NCI-H345 treated with DMSO at 0.1 percent for 48 hours (cell line): ENCODE results near the gene DAB2IP.

Experiments used
- DNase-seq: peaks from one replicate; lab custom pipeline; 2025; ENCODE audit not compliant: unreplicated experiment; lab: John Stamatoyannopoulos, UW

Gene DAB2IP

DNA sequence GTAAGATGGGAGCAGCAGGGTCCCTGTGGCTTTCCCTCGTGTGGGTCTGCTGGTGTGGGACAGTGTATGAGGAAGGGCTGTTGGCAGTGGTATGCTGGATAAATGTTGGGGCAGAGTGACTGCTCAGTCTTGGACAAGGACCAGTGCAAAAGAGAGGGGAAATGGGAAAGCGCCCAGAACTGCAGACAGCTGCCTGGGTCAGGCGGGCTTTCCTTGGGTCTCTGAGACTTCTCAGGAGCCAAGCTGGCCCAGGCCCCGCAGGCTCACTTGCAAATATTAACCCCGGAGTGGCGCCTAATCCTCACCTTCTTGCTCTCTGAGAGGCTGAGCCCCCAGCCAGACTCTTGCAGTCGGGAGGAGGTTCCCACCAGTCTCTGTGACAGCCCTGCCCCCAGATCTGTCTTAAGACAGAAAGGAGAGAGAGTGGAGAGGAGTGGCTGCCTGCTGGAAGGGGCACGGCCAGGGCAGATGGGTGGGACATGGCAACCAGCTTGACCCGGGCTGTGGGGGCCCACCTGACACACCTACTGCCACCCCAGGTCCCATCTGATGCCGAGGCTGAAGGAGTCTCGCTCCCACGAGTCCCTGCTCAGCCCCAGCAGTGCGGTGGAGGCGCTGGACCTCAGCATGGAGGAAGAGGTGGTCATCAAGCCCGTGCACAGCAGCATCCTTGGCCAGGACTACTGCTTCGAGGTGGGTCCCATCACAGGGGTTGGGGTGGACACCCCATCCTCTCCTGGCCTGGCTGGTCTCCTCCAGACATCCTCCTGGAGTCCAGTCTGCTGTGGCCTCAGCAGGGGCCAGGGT, 105.2 kb downstream of the DAB2IP start:
- no peak for DNase-seq

DNA sequence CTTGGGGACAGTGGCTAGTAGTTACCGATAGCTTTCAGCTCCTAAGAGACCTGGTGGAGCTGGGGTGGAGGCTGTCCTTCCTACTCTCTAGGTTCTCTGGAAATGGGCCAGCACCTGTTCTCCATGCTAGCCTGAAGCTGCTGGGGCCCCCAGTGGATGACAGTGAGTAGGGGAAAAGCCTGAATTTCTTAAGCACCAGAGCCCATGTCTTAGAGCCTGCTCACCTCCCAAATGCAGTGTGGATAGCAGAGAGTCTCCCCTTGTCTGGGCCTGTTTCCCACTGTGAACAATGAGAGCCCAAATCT, 105.8 kb downstream of the DAB2IP start:
- no peak for DNase-seq

DNA sequence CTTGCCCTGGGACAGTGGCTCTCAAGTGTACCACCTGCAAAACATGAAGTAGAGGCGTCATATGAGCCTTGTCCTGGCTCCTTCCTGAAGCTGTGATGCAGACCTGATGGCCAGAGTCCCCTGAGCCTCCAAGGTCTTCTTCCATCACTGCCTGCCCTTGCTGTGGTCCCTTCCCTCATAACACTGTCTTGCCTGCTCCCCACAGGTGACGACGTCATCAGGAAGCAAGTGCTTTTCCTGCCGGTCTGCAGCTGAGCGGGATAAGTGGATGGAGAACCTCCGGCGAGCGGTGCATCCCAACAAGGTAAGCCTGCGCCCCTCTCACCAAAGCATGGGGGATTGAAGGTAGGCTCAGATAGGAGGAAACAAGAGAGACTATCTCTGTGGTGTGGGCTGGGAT, 107.3 kb downstream of the DAB2IP start:
- DNase-seq, result no peak

DNA sequence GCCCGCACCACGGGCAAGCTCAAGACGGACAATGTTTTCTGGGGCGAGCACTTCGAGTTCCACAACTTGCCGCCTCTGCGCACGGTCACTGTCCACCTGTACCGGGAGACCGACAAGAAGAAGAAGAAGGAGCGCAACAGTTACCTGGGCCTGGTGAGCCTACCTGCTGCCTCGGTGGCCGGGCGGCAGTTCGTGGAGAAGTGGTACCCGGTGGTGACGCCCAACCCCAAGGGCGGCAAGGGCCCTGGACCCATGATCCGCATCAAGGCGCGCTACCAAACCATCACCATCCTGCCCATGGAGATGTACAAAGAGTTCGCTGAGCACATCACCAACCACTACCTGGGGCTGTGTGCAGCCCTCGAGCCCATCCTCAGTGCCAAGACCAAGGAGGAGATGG, 108.6 kb downstream of the DAB2IP start:
- no peak for DNase-seq

DNA sequence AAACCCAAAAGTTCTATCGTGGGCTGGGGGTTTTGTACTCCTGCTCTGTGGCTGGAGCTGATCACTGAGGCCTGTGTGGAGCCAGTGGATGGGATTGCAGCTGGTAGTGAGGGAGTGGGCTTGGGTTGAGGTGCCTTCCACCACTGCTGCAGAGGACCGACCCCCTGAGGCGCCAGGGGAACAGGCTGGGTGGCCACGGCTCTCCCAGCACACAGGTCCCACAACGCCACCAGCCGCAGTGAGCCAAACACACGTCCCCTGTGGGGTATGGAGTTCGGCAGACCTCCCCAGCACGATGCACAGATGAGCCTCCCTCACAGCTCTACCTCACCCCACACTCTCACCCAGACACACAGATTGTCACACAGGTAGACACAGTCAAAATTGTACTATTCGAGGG, 109.1 kb downstream of the DAB2IP start:
- no peak for DNase-seq

DNA sequence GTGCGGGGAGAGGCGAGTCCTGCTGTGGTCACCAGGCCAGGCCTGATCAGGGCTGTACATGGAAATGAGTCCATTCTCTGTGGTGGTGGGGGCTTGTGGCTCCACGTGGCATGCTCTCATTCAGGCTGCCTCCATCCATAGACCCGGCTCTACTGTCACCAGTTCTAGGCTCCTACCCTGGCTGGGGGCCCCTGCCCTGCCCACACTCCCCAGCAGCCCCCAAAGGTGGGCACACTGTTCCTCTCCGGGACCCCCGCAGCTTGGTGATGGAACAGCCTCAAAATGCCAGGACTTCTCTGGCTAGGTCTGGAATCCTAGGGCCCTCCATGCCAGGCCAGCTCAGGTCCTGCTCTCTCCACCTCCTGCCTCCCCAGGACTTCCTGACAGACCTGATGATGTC, 111.7 kb downstream of the DAB2IP start:
- DNase-seq, result no peak

DNA sequence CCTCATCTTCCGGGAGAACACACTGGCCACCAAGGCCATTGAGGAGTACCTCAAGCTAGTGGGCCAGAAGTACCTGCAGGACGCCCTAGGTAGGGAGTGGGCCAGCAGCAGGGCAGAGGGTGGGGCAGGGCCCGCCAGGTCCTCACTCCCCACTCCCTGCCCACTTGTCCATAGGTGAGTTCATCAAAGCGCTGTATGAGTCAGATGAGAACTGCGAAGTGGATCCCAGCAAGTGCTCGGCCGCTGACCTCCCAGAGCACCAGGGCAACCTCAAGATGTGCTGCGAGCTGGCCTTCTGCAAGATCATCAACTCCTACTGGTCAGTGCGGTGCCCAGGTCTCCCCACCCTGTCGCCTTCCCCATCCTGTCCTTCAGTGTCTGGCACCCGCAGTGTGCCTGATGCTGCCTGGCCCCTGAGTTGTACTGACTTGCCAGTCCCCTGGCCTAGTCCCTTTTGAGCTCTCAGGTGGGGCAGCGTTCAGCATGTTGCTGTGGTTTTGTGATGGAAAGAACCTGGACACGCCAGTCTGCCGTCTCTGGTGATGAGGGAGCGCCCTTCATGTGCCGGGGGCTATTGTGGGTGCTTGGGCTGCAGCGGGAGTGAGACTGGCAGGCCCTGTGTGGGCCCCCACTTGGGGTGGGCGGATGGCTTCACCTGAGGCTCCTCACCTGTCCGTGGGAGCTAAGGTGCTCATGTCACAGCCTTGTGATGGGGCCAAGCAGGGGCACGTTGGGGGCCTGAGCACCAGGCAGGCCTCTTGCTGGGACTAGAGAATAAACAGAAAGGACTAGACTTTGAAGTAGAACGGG, 112.3 kb downstream of the DAB2IP start:
- DNase-seq, result no peak

DNA sequence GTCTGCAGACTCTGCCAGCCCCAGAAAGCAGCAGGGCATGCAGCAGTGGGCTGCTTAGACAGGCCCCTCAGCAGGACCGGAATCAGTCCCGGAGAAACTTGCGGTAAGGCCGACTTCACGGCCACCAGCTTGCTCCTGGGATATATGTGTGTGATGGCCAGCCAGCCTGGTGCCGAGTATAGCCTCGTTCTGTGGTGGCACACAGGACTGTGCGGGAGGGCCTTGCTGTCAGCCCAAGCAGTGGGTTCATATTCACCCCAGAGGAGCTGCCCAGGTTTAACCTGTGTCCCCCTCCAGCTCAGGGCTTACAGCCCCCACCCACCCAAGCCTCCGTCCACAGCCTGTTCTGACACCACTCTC, 112.9 kb downstream of the DAB2IP start:
- DNase-seq, result no peak

DNA sequence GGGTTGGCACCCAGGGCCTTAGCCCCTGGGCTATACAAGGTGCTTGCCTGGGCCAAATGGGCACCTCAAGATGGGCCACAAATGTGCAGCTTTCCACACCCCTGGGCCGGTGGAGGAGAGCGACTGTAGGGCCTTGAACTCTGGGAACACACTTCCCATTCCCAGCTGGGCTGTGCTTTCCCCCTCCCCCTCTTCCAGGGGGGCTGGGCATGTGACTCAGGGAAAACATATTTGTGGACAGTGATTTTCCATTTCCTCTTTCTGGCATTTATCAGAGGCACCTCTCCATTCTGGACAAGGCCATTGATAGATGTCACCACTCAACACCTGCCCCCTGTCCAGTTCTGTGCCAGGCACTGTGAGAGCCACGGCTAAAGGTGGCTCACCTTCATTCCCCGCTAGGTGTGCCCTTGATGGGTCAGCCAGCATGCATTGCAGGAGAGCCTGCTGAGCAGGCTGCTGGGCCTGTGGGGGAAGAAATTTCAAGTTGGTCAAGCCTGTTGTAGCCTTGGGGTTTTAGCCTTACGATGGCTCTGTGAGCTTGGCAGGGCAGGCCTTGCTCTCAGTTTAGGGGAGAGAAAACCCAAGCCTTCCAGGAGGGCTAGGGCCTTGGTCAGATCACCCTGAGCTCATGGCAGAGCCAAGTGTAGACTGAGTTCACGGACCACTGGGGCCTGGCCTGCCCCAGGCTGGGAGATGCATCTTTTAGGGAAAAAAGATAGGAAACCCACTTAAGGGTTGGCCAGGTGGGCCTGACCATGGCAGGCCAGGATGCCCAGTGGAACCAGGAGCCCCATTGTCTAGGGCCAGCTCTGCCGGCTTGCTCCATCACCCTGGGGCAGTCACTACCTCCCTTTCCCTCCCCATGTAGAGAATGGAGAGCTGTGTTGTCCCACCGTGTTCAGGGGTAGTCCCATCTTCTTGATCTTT, 113.9 kb downstream of the DAB2IP start:
- DNase-seq, result no peak

DNA sequence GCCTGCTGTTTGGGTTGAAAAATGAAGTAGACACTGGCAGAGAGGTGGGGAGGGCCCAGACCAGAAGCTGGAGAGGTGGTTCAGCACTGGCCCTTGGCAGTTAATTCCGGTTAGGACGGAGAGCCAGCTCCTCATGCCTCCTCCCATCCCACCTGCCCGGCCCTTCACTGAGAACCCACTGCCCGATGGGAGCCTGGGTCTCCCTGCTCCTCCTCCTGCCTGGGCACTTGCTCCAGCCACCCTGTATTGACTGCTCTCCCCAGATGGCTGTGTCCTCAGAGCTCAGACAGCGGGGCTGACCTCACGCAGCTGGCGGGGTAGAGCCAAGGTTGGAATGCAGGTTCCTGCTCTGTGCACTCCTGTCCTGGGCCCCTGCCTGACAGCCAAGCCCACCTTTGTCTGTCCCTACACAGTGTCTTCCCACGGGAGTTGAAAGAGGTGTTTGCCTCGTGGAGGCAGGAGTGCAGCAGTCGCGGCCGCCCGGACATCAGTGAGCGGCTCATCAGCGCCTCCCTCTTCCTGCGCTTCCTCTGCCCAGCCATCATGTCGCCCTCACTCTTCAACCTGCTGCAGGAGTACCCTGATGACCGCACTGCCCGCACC, 114.7 kb downstream of the DAB2IP start:
- DNase-seq, result no peak

DNA sequence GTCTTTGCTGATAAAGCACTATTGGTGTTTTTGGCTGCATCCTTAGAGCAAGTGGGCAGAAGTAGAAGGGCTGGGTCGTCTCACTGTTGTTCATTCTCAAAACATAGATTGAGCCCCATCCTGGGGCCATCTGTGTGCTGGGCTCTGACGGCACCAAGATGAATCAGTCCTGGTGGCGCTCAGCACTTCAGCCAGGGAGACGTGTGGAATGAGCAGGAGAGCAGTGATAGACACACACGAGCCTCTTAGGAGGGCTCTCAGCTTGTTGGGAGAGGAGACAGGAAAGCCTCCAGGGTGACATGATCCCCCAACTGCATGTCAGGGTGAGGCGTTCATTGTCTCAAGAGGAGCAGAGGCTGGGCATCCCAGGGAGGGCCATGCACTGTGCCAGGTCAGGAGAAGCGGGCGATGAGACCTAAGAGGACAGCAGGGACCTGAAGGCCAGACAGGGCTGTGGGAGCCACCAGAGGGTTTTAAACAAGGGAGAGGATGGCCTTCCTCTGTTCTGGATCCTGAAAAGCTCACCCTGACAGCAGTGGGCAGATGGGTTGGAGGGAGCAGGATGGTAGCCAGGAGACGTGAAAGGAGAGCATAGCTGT, 115.8 kb downstream of the DAB2IP start:
- no peak for DNase-seq

DNA sequence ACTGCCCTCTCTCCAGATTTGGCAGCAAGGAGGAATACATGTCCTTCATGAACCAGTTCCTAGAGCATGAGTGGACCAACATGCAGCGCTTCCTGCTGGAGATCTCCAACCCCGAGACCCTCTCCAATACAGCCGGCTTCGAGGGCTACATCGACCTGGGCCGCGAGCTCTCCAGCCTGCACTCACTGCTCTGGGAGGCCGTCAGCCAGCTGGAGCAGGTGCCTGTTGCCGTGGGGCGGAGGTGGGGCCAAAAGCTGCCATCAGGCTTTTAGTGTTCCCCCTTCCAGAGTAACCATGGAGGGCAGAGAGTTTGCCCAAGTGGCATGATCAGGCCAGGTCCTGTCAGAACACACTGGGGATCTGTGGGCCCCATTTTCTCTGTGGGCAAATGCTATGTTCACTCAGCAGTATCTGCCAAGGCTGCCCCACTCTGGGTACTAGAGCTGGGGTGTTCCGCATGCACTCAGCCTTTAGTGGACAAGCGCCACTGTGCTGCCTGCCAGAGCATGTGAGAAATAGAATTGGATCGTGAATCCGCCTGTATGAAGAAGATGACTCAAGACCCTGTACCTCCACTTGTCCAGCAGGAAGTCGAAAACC, 117.1 kb downstream of the DAB2IP start:
- no peak for DNase-seq

DNA sequence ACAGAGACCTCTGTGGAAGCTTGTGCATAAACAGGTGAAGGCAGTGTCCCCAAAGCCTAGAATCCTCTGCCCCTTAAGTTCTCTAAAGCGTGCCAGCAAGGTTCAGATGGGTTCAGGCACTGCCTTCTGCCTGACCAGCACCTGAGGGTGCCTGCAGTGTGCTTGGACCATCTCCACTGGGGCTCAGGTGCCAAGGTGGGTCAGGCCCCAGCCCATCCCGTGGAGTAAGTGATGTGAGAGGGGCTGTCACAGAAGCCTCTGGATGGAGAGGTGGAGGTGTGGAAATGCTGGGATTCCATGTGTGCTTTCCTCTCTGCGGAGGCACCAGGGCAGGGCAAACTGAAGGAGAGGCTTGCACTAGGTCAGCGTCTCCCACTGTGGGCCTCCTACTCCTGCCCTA, 118.5 kb downstream of the DAB2IP start:
- DNase-seq, result no peak

DNA sequence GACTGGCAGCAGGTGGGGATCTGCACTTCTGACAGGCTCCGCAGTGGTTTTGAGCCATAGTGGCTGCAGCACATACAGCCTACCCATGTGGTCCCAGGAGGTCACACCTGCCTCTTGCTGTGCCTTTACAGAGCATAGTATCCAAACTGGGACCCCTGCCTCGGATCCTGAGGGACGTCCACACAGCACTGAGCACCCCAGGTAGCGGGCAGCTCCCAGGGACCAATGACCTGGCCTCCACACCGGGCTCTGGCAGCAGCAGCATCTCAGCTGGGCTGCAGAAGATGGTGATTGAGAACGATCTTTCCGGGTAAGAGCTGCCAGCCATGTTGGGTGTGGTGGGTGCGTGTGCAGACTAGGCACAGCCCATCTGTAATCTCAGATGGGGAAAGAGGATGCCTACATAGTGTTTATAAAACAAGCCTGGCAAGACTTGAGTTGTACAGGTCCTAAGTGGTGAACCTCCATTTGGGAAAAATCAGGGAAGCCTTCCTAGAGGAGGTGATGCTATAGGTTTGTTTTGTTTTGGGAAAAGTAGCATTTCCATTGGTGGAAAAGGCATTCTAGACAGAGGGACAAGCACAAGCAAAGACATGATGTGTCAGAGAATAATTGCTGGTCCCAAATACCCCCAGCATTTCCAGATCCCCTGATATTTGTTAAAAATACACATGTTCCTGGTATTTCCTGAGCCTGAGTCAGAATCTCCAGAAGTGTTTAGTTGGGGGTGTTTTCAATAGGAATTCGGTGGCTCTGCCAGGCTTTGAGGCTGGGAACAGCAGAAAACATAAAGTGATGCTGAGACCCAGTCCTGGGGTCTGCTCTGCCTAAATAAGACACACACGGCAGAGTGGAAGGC, 119.2 kb downstream of the DAB2IP start:
- DNase-seq, result no peak

DNA sequence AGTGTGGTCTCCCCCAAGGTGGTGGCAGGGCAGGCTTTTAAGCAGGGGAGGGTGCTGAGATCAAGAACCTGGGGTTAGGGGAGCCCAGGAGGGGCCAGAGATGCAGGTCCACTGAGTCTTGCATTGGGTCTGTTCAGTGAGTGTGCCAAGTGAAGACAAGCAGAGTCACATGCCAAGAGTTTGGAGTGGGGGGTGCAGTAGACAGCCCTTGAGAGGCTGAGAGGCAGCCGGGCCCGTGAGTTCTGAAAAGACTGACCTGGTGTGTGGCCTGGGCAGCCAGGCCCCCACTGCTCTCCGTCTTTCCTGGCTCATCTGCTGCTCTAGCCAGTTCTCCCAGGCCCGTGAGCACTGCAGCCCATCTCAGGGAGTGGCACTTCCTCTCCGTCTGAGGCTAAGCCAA, 120.0 kb downstream of the DAB2IP start:
- no peak for DNase-seq

DNA sequence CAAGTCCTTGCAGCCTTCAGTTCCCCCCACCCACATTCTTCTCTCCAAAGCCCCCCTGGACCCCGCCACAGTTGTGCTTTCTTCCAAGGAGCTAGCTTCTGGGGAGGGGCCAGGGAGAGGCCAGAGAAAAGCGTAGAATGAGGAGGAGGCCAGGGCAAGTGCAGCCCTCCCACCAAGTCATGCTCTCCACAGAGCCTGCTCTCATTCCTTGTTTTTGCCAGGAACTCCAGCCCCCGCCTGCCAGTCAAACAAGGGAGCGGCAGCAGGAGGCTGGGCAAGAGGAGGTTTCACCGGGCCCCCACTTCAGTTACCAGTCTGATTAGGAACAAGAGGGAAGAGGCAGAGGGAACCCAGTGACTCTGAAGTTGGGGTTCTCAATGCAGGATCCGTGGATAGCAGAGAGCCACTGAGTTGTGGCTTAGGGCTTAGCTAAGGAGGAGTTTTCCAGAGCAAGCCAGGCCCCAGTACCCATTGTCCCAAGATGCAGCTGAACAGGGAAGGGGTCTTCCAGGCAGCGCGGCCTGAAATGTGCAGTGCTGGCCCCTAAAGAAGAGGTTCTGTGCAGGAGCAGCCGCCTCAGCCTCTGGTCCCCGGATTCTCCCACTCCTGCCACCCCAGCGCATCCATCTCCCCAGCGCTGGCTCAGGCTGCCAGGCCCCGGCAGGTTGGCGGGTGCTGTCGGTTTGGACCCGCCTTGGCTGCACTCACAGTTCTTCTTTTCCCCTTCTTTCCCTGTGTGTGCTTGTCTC, 120.6 kb downstream of the DAB2IP start:
- DNase-seq, result no peak

DNA sequence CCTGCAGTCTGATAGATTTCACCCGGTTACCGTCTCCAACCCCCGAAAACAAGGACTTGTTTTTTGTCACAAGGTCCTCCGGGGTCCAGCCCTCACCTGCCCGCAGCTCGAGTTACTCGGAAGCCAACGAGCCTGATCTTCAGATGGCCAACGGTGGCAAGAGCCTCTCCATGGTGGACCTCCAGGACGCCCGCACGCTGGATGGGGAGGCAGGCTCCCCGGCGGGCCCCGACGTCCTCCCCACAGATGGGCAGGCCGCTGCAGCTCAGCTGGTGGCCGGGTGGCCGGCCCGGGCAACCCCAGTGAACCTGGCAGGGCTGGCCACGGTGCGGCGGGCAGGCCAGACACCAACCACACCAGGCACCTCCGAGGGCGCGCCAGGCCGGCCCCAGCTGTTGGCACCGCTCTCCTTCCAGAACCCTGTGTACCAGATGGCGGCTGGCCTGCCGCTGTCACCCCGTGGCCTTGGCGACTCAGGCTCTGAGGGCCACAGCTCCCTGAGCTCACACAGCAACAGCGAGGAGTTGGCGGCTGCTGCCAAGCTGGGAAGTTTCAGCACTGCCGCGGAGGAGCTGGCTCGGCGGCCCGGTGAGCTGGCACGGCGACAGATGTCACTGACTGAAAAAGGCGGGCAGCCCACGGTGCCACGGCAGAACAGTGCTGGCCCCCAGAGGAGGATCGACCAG, 121.3 kb downstream of the DAB2IP start:
- no peak for DNase-seq

DNA sequence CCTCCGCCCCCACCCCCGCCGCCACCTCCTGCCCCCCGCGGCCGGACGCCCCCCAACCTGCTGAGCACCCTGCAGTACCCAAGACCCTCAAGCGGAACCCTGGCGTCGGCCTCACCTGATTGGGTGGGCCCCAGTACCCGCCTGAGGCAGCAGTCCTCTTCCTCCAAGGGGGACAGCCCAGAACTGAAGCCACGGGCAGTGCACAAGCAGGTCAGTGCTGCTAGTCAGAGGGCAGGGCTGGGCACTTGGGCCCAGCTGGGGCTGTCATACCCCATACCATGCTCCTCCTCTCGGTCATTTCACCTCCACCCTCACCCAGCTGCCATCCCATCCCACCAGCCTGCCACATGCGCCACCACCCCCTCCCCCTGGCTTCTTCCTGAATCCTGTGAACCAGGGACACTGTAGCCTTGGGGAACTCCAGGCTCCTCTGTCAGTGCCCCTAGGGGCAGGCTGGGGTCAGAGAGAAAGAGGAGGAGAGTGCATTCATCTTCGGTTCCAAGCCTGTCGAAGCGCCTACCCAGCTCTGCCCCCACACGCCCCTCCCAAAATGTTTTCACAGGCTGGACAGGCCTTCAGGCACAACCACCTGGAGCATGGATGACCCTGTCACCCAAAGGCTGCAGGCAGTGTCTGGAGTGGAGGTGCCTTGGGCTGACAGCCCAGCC, 122.0 kb downstream of the DAB2IP start:
- DNase-seq, result no peak
